H1 (cell line): Measurements from ENCODE around the gene RIPOR3. TPM values are rescaled to one million over a fixed set of nuclear protein-coding genes. Genes with fewer than 3 reads are reported as not detected.

Experiments used
- CHD7 ChIP-seq: fragments of 300-600 bp; sonication (generic); IDR thresholded peaks from 2 replicates; pipeline ENCODE4 v1.7.1; 2012; ENCODE audit warnings: low read length, moderate library complexity, mild to moderate bottlenecking, inconsistent platforms; ENCODE audit not compliant: insufficient replicate concordance
- GTF2F1 ChIP-seq: IDR thresholded peaks from 2 replicates; pipeline ENCODE4 v1.6.1; 2012; ENCODE audit warnings: low read depth, low read length, improper control_type of control experiment, borderline replicate concordance
- TAF1 ChIP-seq: IDR thresholded peaks from 2 replicates; pipeline ENCODE4 v1.6.1; 2011; ENCODE audit warnings: mild to moderate bottlenecking, low read depth, low read length
- TCF12 ChIP-seq: IDR thresholded peaks from 2 replicates; pipeline ENCODE4 v1.6.1; 2011; ENCODE audit warnings: low read depth, mild to moderate bottlenecking, low read length
- polyA plus RNA-seq, 7 experiments: library from polyadenylated mRNA; depleted of rRNA in 3 of 7; stranded (reverse) in 5 of 7; unstranded in 2 of 7; fragments of >200 nt in 5 of 7; fragments of 200-250 nt in 2 of 7; gene quantifications; 1 replicate in 5 of 7; 2 replicates in 1 of 7; 4 replicates in 1 of 7; pipeline versions ENCODE4 v1.2.1 to v1.2.3, GENCODE V29; 2011 to 2013; ENCODE audit warnings: missing spikeins in 2 of 7, mixed read lengths in 2 of 7
- total RNA-seq: library from RNA; stranded (reverse); fragmentation: NEBNext Ultra II Directional; extraction: Animal tissue kit (Norgen Biotek cat#: 25700); gene quantifications from 2 replicates; pipeline ENCODE4 v1.2.1, GENCODE V29; 2021

The RIPOR3 gene
- total and polyA plus RNA-seq, 2 of the 8 experiments (the other 6 are each of a cell fraction or from before 2014, with no cell fraction given), result 3.6 to 4.5 TPM

DNA sequence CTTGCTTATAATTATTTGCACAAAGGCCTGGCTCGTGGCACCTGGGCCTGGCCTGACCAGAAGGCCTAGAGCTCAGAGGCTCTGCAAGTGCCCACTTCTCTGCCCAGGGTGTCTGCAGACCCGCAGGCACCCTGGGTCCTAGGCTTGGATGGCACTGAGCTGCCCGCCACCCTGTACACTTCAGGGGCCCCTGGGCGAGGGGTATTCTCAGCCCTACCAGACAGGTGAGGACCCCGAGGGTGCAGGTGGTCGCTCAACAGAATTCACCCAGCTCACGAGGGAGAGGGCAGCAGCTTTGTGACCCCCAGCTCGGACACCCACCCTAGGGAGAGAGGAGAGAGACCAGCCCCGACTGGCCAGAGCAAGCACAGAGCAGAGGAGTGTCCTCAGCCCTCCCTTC, 83.9 kb downstream of the RIPOR3 start (continued):
- TF ChIP-seq CHD7, result no peak
- no peak for TF ChIP-seq TAF1
- TF ChIP-seq GTF2F1, result no peak
- no peak for TF ChIP-seq TCF12
